HepG2 (cell line): ENCODE results near the gene LRRN4CL. TPM values are rescaled to one million over a fixed set of nuclear protein-coding genes. Genes with fewer than 3 reads are reported as not detected.

Source experiments
- ATAC-seq: fragments of 200-7000 bp; cut with Tn5 transposase; 3 replicates; pipeline ENCODE4 v1.9.1; 2020; ENCODE audit warnings: mild to moderate bottlenecking, moderate library complexity
- BruUV-seq: library from RNA; stranded (reverse); fragments of 400-500 nt; replicated peaks from 2 replicates; lab custom pipeline; 2021; lab: Mats Ljungman, UMichigan
- CTCF ChIA-PET: fragments of 300-600 bp; formaldehyde crosslinking; extraction: SDS; loops from one replicate; lab custom pipeline; 2021; ENCODE audit warnings: low total read pairs, inconsistent platforms, low intra/inter-chr PET ratio; lab: Yijun Ruan, JAX
- POLR2A ChIA-PET: fragments of 350-600 bp; sonication (Branson Sonifier 250); formaldehyde crosslinking; loops from one replicate; lab custom pipeline; 2020; ENCODE audit warnings: antibody characterized with exemption, inconsistent platforms; lab: Yijun Ruan, JAX
- DNase-seq: peaks from one replicate; pipeline ENCODE4 v3.0.0-alpha.2; 2015; ENCODE audit warnings: low spot score
- FAIRE-seq: peaks from 3 replicates; lab custom pipeline; 2011; peaks lifted over from hg19 to GRCh38; lab: Jason Lieb, UNC
- H2AFZ ChIP-seq: one replicate; pipeline ENCODE4 v1.6.1; 2011; ENCODE audit warnings: low read length, inconsistent platforms
- H3K27ac ChIP-seq: fragments of 300-600 bp; 3 replicates; pipeline ENCODE4 v1.8.0; 2011; ENCODE audit warnings: mixed run types, mild to moderate bottlenecking, mixed read lengths, low read length, inconsistent platforms; ENCODE audit not compliant: insufficient read depth; ENCODE audit errors: extremely low read length
- H3K27me3 ChIP-seq, 2 experiments: fragments of 200-600 bp in 1 of 2; 2 replicates in 1 of 2; 3 replicates in 1 of 2; pipeline versions ENCODE4 v1.6.0 to v1.8.0; 2011; ENCODE audit warnings: low read length in 2 of 2, mild to moderate bottlenecking in 2 of 2, moderate library complexity in 2 of 2, inconsistent platforms in 1 of 2; ENCODE audit not compliant: insufficient read depth in 2 of 2, control insufficient read depth in 1 of 2
- H3K36me3 ChIP-seq, 2 experiments: fragments of 200-600 bp in 1 of 2; replicated peaks in 1 of 2; 2 replicates in 1 of 2; 3 replicates in 1 of 2; pipeline versions ENCODE4 v1.5.1 to v1.8.0; 2011; ENCODE audit warnings: low read length in 2 of 2, inconsistent platforms in 1 of 2; ENCODE audit not compliant: insufficient read depth in 2 of 2, control insufficient read depth in 1 of 2
- H3K4me1 ChIP-seq: 2 replicates; pipeline ENCODE4 v1.5.1; 2012; ENCODE audit warnings: low read length, inconsistent platforms; ENCODE audit not compliant: insufficient read depth
- H3K4me2 ChIP-seq: 2 replicates; pipeline ENCODE4 v1.6.0; 2011; ENCODE audit warnings: low read depth, low read length, inconsistent platforms
- H3K4me3 ChIP-seq, 3 experiments: fragments of 200-600 bp in 1 of 3; sonication (generic), shearing (Covaris generic) in 1 of 3; replicated peaks in 1 of 3; 2 replicates each; pipeline ENCODE4 v1.5.1; 2011 to 2016; ENCODE audit warnings: low read length in 3 of 3, inconsistent platforms in 2 of 3, low read depth in 2 of 3, mild to moderate bottlenecking in 2 of 3, control low read depth in 1 of 3, mixed read lengths in 1 of 3; ENCODE audit not compliant: insufficient read depth in 1 of 3
- H3K79me2 ChIP-seq: one replicate; pipeline ENCODE4 v1.6.1; 2011; ENCODE audit warnings: low read length, inconsistent platforms; ENCODE audit not compliant: insufficient read depth
- H3K9ac ChIP-seq: 2 replicates; pipeline ENCODE4 v1.6.0; 2011; ENCODE audit warnings: mild to moderate bottlenecking, low read depth, low read length, inconsistent platforms; ENCODE audit not compliant: insufficient read depth
- H3K9me3 ChIP-seq: 2 replicates; pipeline ENCODE4 v1.5.1; 2012; ENCODE audit warnings: mild to moderate bottlenecking, low read length
- H4K20me1 ChIP-seq: 2 replicates; pipeline ENCODE4 v1.6.0; 2011; ENCODE audit warnings: inconsistent platforms, mild to moderate bottlenecking, low read length, moderate library complexity; ENCODE audit not compliant: insufficient read depth
- CCDC6 ChIP-seq: sonication (generic); formaldehyde crosslinking; IDR thresholded peaks from 2 replicates; pipeline ENCODE4 v1.8.1; 2022; ENCODE audit warnings: mild to moderate bottlenecking, missing genetic modification reagents, moderate library complexity
- RBM22 ChIP-seq: fragments of 200-400 bp; formaldehyde crosslinking; optimal IDR thresholded peaks from 2 replicates; pipeline ENCODE3; 2017; ENCODE audit warnings: mild to moderate bottlenecking, low read length, moderate library complexity
- WGBS: methylation state at CpG from one replicate; pipeline ENCODE4 v1.1.6; 2017; ENCODE audit warnings: low lambda C conversion rate; 5-methylcytosine and 5-hydroxymethylcytosine counted together
- in situ Hi-C: cut with HindIII; loops from 2 replicates; pipeline ENCODE4 v1.10.0; 2017; ENCODE audit warnings: low pct_unique_long_range_greater_than_20kb; ENCODE audit not compliant: extremely low pct_ligation_motif_present
- intact Hi-C: fragments of 100-400 bp; cut with micrococcal nuclease; formaldehyde crosslinking; loops from one replicate; pipeline ENCODE4 v1.10.0; 2022; ENCODE audit not compliant: unreplicated experiment
- polyA plus RNA-seq, 8 experiments: library from polyadenylated mRNA; depleted of rRNA in 3 of 8; stranded (reverse) in 7 of 8; unstranded in 1 of 8; fragments of >200 nt; fragmentation: Illumina TruSeq in 4 of 8; extraction: Trizol in 4 of 8; gene quantifications; 2 replicates each; pipeline versions ENCODE4 v1.2.1 to v1.2.3, GENCODE V29; 2011 to 2016; ENCODE audit warnings: low read depth in 4 of 8, missing spikeins in 1 of 8, mixed read lengths in 1 of 8; ENCODE audit not compliant: insufficient read depth in 1 of 8
- total RNA-seq, 5 experiments: library from RNA; depleted of rRNA; stranded (reverse); fragments of >200 nt; fragmentation: Illumina TruSeq; extraction: Trizol; gene quantifications; 2 replicates each; pipeline ENCODE4 v1.2.3, GENCODE V29; 2016; ENCODE audit warnings: low read depth in 1 of 5
- TF ChIP-seq, protein P1 (sequence below): sonication (generic); formaldehyde crosslinking; IDR thresholded peaks from 2 replicates; pipeline ENCODE4 v1.4.0; 2020; ENCODE audit warnings: missing genetic modification reagents

The LRRN4CL gene
- total and polyA plus RNA-seq, 2 of the 13 experiments (the other 11 are each of a cell fraction or from before 2014, with no cell fraction given): 0.11 TPM; not detected in 1

- TF ChIP-seq, protein P1, sequence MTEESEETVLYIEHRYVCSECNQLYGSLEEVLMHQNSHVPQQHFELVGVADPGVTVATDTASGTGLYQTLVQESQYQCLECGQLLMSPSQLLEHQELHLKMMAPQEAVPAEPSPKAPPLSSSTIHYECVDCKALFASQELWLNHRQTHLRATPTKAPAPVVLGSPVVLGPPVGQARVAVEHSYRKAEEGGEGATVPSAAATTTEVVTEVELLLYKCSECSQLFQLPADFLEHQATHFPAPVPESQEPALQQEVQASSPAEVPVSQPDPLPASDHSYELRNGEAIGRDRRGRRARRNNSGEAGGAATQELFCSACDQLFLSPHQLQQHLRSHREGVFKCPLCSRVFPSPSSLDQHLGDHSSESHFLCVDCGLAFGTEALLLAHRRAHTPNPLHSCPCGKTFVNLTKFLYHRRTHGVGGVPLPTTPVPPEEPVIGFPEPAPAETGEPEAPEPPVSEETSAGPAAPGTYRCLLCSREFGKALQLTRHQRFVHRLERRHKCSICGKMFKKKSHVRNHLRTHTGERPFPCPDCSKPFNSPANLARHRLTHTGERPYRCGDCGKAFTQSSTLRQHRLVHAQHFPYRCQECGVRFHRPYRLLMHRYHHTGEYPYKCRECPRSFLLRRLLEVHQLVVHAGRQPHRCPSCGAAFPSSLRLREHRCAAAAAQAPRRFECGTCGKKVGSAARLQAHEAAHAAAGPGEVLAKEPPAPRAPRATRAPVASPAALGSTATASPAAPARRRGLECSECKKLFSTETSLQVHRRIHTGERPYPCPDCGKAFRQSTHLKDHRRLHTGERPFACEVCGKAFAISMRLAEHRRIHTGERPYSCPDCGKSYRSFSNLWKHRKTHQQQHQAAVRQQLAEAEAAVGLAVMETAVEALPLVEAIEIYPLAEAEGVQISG (CRISPR knock-in tag): no peak
Measured at GRCh38 chr11:62719302-62719978, 30.1 kb upstream of the LRRN4CL start (continued).

- Histone ChIP-seq H3K27me3 (no peaks in the 10 kb centered on the region), H3K36me3 (peaks cover 31 to 93% of the 10 kb centered on the region in 2 experiments), H3K79me2 (peaks cover 22% of the 10 kb centered on the region), H3K4me3 (no peak overlapping the region), H2AFZ (no peak overlapping the region), H3K27ac (no peak overlapping the region), H3K9me3 (no peaks in the 10 kb centered on the region), H3K9ac (no peak overlapping the region), H3K4me2 (no peak overlapping the region), H3K4me1 (peaks cover 5% of the 10 kb centered on the region), H4K20me1 (no peaks in the 10 kb centered on the region)
- TF ChIP-seq RBM22 (peak; percentile 21), CCDC6 (CRISPR knock-in tag) (no peak)
- intact Hi-C loops (no loop called here), in situ Hi-C loops (no loop called here)
- POLR2A ChIA-PET: no interaction called here
- no TSS peak for BruUV-seq
- ATAC-seq: no peak
- 98% methylated on average over 11 of the region's 11 CpGs for WGBS
- FAIRE-seq: no peak
- DNase-seq: no peak
- CTCF ChIA-PET: no interaction called here
Measured at GRCh38 chr11:62716816-62717215, 27.5 kb upstream of the LRRN4CL start.
